ENCODE results near the gene TCF25.
"Not testable (repeated sequence)": the region's sequence is repeated elsewhere in the genome, so short reads cannot be mapped to it uniquely, and the experiment has no call there.

The TCF25 gene

GRCh38 chr16:89873109-89873971 lies at the start of gene TCF25:
TSS of gene TCF25 (plus strand) at chr16:89873592. CDS start at chr16:89873668, 76 bp downstream.
- Histone ChIP-seq H3K4me3 (ENCODE audit: low read length) (peak within 1 kb of the TSS; percentile 85), H3K27ac (ENCODE audit: low read depth, low read length) (peak within 1 kb of the TSS; percentile 100), H3K36me3 (ENCODE audit: control insufficient read depth, insufficient read depth, low read length) (peaks cover 8% of the 10 kb centered on the region), H3K9ac (ENCODE audit: low read length) (peak within 1 kb of the TSS; percentile 91), H3K27me3 (ENCODE audit: control insufficient read depth, insufficient read depth, low read length) (no peaks in the 10 kb centered on the region), H3K4me1 (ENCODE audit: control insufficient read depth, insufficient read depth, low read length) (peaks cover 7% of the 10 kb centered on the region)

GRCh38 chr16:89823824-89824148 lies 49.6 kb upstream of the TCF25 start:
- H3K4me1 ChIP-seq (ENCODE audit: control insufficient read depth, insufficient read depth, low read length); H3K36me3 ChIP-seq (ENCODE audit: control insufficient read depth, insufficient read depth, low read length); H3K9ac ChIP-seq (ENCODE audit: low read length); H3K27me3 ChIP-seq (ENCODE audit: control insufficient read depth, insufficient read depth, low read length); H3K4me3 ChIP-seq (ENCODE audit: low read length); H3K27ac ChIP-seq (ENCODE audit: low read depth, low read length): not testable (repeated sequence)

GRCh38 chr16:89826531-89827382 lies 46.6 kb upstream of the TCF25 start:
- no peak overlapping the region for H3K9ac ChIP-seq (ENCODE audit: low read length)

GRCh38 chr16:89827383-89828198 lies 45.8 kb upstream of the TCF25 start:
- Histone ChIP-seq H3K9ac (ENCODE audit: low read length) (no peak overlapping the region), H3K27me3 (ENCODE audit: control insufficient read depth, insufficient read depth, low read length) (no peaks in the 10 kb centered on the region), H3K4me1 (ENCODE audit: control insufficient read depth, insufficient read depth, low read length) (no peaks in the 10 kb centered on the region), H3K36me3 (ENCODE audit: control insufficient read depth, insufficient read depth, low read length) (no peaks in the 10 kb centered on the region), H3K4me3 (ENCODE audit: low read length) (peak overlapping the region; percentile 56), H3K27ac (ENCODE audit: low read depth, low read length) (no peak overlapping the region)

More at GRCh38 chr16:89826531-89827382, 46.6 kb upstream of the TCF25 start:
- Histone ChIP-seq H3K27me3 (ENCODE audit: control insufficient read depth, insufficient read depth, low read length) (no peaks in the 10 kb centered on the region), H3K27ac (ENCODE audit: low read depth, low read length) (no peak overlapping the region), H3K4me1 (ENCODE audit: control insufficient read depth, insufficient read depth, low read length) (no peaks in the 10 kb centered on the region), H3K36me3 (ENCODE audit: control insufficient read depth, insufficient read depth, low read length) (no peaks in the 10 kb centered on the region), H3K4me3 (ENCODE audit: low read length) (no peak overlapping the region)

GRCh38 chr16:89828199-89828869 lies 45.1 kb upstream of the TCF25 start, which contains the start of gene SPIRE2:
TSS of gene SPIRE2 (plus strand) at chr16:89828475. CDS start at chr16:89828551, 76 bp downstream.
- no peak within 1 kb of the TSS for H3K27ac ChIP-seq (ENCODE audit: low read depth, low read length)
- no peaks in the 10 kb centered on the region for H3K36me3 ChIP-seq (ENCODE audit: control insufficient read depth, insufficient read depth, low read length)
- H3K9ac ChIP-seq (ENCODE audit: low read length) = no peak within 1 kb of the TSS
- H3K4me1 ChIP-seq (ENCODE audit: control insufficient read depth, insufficient read depth, low read length) = no peaks in the 10 kb centered on the region
- H3K4me3 ChIP-seq (ENCODE audit: low read length) = peak within 1 kb of the TSS; percentile 56
- no peaks in the 10 kb centered on the region for H3K27me3 ChIP-seq (ENCODE audit: control insufficient read depth, insufficient read depth, low read length)

- Histone ChIP-seq H3K4me3 (ENCODE audit: low read length) (peak overlapping the region; percentile 31), H3K9ac (ENCODE audit: low read length) (peak overlapping the region; percentile 12), H3K27ac (ENCODE audit: low read depth, low read length) (no peak overlapping the region), H3K36me3 (ENCODE audit: control insufficient read depth, insufficient read depth, low read length) (no peaks in the 10 kb centered on the region), H3K27me3 (ENCODE audit: control insufficient read depth, insufficient read depth, low read length) (no peaks in the 10 kb centered on the region), H3K4me1 (ENCODE audit: control insufficient read depth, insufficient read depth, low read length) (no peaks in the 10 kb centered on the region)
Measured at GRCh38 chr16:89828870-89829629, 44.3 kb upstream of the TCF25 start.

- Histone ChIP-seq H3K36me3 (ENCODE audit: control insufficient read depth, insufficient read depth, low read length) (no peaks in the 10 kb centered on the region), H3K27ac (ENCODE audit: low read depth, low read length) (no peak overlapping the region), H3K9ac (ENCODE audit: low read length) (peak overlapping the region; percentile 12), H3K4me3 (ENCODE audit: low read length) (peak overlapping the region; percentile 31), H3K27me3 (ENCODE audit: control insufficient read depth, insufficient read depth, low read length) (no peaks in the 10 kb centered on the region), H3K4me1 (ENCODE audit: control insufficient read depth, insufficient read depth, low read length) (no peaks in the 10 kb centered on the region)
Measured at GRCh38 chr16:89829630-89830437, 43.6 kb upstream of the TCF25 start.

GRCh38 chr16:89831810-89832328 lies 41.5 kb upstream of the TCF25 start:
- no peak overlapping the region for H3K4me3 ChIP-seq (ENCODE audit: low read length)
- no peaks in the 10 kb centered on the region for H3K27me3 ChIP-seq (ENCODE audit: control insufficient read depth, insufficient read depth, low read length)
- no peak overlapping the region for H3K9ac ChIP-seq (ENCODE audit: low read length)
- H3K36me3 ChIP-seq (ENCODE audit: control insufficient read depth, insufficient read depth, low read length) = peaks cover 3% of the 10 kb centered on the region
- no peaks in the 10 kb centered on the region for H3K4me1 ChIP-seq (ENCODE audit: control insufficient read depth, insufficient read depth, low read length)
- no peak overlapping the region for H3K27ac ChIP-seq (ENCODE audit: low read depth, low read length)

- H3K36me3 ChIP-seq (ENCODE audit: control insufficient read depth, insufficient read depth, low read length); H3K4me3 ChIP-seq (ENCODE audit: low read length); H3K9ac ChIP-seq (ENCODE audit: low read length); H3K27ac ChIP-seq (ENCODE audit: low read depth, low read length); H3K27me3 ChIP-seq (ENCODE audit: control insufficient read depth, insufficient read depth, low read length); H3K4me1 ChIP-seq (ENCODE audit: control insufficient read depth, insufficient read depth, low read length): not testable (repeated sequence)
Measured at GRCh38 chr16:89833664-89834363, 39.6 kb upstream of the TCF25 start.

GRCh38 chr16:89834813-89835363 lies 38.5 kb upstream of the TCF25 start:
- not testable (repeated sequence) for H3K36me3 ChIP-seq (ENCODE audit: control insufficient read depth, insufficient read depth, low read length); H3K4me1 ChIP-seq (ENCODE audit: control insufficient read depth, insufficient read depth, low read length); H3K27me3 ChIP-seq (ENCODE audit: control insufficient read depth, insufficient read depth, low read length); H3K9ac ChIP-seq (ENCODE audit: low read length); H3K4me3 ChIP-seq (ENCODE audit: low read length); H3K27ac ChIP-seq (ENCODE audit: low read depth, low read length)
